Transverse colon (tissue), 4 donors: ENCODE data around the gene C4orf54. TPM values are rescaled to one million over a fixed set of nuclear protein-coding genes. Genes with fewer than 3 reads are reported as not detected.

ENCODE experiments used
- DNase-seq: peaks from one replicate; pipeline ENCODE4 v3.0.0-alpha.2; 2019
- H3K27ac ChIP-seq, 4 donors: fragments of 200-600 bp; sonication (generic); 2 replicates each; pipeline ENCODE4 v1.5.1; 2016 to 2018; ENCODE audit warnings: inconsistent platforms in 4 of 4
- H3K27me3 ChIP-seq: fragments of 200-600 bp; sonication (generic); 2 replicates; pipeline ENCODE4 v1.5.1; 2017; ENCODE audit warnings: inconsistent platforms
- H3K36me3 ChIP-seq, 4 donors: fragments of 200-600 bp; sonication (generic); 2 replicates each; pipeline ENCODE4 v1.5.1; 2017 to 2019; ENCODE audit warnings: inconsistent platforms in 4 of 4
- H3K4me1 ChIP-seq, 4 donors: fragments of 200-600 bp; sonication (generic); 2 replicates each; pipeline ENCODE4 v1.5.1; 2017 to 2020; ENCODE audit warnings: inconsistent platforms in 4 of 4
- H3K4me3 ChIP-seq, 4 donors: fragments of 200-600 bp; sonication (generic); 1 replicate in 1 of 4; 2 replicates in 3 of 4; pipeline versions ENCODE4 v1.5.1 to v1.6.1; 2017 to 2019; ENCODE audit warnings: inconsistent platforms in 4 of 4
- H3K9me3 ChIP-seq, 2 donors: fragments of 200-600 bp; sonication (generic); 2 replicates each; pipeline ENCODE4 v1.5.1; 2017 to 2019; ENCODE audit warnings: inconsistent platforms in 2 of 2
- EP300 ChIP-seq: sonication (generic); formaldehyde crosslinking; IDR thresholded peaks from one replicate; pipeline ENCODE4 v1.6.1; 2017; ENCODE audit warnings: antibody characterized with exemption, low read depth
- POLR2A ChIP-seq: fragments of 450-650 bp; IDR thresholded peaks from one replicate; pipeline ENCODE4 v1.6.1; 2016; ENCODE audit warnings: antibody characterized with exemption, mild to moderate bottlenecking, moderate library complexity
- POLR2AphosphoS5 ChIP-seq, 3 donors: sonication (generic); formaldehyde crosslinking; IDR thresholded peaks; one replicate each; pipeline ENCODE4 v1.6.1; 2016; ENCODE audit warnings: antibody characterized with exemption in 3 of 3
- WGBS, 2 donors: methylation state at CpG; one replicate each; pipeline ENCODE4 v1.1.5; 2018; ENCODE audit warnings: low coverage in 1 of 2; 5-methylcytosine and 5-hydroxymethylcytosine counted together
- in situ Hi-C, 4 donors: fragments of 200-750 bp; cut with MboI; loops; one replicate each; pipeline versions ENCODE4 v1.15.0 to v1.15.1; 2017; ENCODE audit warnings: low sequenced_read_pairs in 3 of 4, low pct_ligation_motif_present in 1 of 4, low pct_unique_long_range_greater_than_20kb in 1 of 4
- intact Hi-C: fragments of 100-400 bp; cut with DNase I; formaldehyde crosslinking; loops from one replicate; pipeline ENCODE4 v1.15.1; 2023; ENCODE audit warnings: low total_unique reads
- total RNA-seq, 4 donors: library from RNA; depleted of rRNA; stranded (reverse); fragments of >200 nt; gene quantifications; one replicate each; pipeline ENCODE4 v1.1.0, GENCODE V29; 2016
- TF ChIP-seq, protein P1 (sequence below), 5 experiments: fragments of 200-600 bp in 3 of 5; fragments of 450-650 bp in 2 of 5; sonication (generic) in 3 of 5; IDR thresholded peaks; 1 replicate in 2 of 5; 2 replicates in 3 of 5; pipeline ENCODE4 v1.5.1; 2016 to 2017; ENCODE audit warnings: antibody characterized with exemption in 5 of 5, inconsistent platforms in 3 of 5, mild to moderate bottlenecking in 2 of 5, moderate library complexity in 1 of 5

C4orf54 gene
- not detected for total RNA-seq

DNA sequence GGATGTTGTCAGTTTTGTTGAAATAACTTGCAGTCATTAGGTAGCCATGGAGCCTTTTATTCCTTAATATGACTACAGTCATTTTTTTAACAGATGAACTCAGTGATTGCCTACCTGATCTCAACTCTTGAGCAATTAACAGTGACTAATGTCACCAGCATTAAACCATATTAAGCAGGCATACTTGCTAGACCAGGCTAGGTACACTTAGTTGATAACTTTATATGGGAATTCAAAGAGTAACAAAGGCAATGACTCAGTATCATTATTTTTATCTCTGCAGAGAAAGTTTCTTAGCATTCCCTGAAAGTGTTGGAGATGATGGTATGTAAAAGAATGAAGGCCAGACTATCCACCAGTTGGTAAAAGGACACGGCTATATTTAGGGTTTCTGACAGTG, at the start of gene C4orf54:
Gene C4orf54 (minus strand): TSS at position 31 of the 400 bp plus-strand sequence. CDS start 3,180 bp downstream, outside the sequence.
- H3K4me3 ChIP-seq = no peak within 1 kb of the TSS
- no peak for TF ChIP-seq POLR2A
- no peak for TF ChIP-seq POLR2AphosphoS5 (IDR thresholded peaks at IDR 0.05)
- TF ChIP-seq, protein P1, sequence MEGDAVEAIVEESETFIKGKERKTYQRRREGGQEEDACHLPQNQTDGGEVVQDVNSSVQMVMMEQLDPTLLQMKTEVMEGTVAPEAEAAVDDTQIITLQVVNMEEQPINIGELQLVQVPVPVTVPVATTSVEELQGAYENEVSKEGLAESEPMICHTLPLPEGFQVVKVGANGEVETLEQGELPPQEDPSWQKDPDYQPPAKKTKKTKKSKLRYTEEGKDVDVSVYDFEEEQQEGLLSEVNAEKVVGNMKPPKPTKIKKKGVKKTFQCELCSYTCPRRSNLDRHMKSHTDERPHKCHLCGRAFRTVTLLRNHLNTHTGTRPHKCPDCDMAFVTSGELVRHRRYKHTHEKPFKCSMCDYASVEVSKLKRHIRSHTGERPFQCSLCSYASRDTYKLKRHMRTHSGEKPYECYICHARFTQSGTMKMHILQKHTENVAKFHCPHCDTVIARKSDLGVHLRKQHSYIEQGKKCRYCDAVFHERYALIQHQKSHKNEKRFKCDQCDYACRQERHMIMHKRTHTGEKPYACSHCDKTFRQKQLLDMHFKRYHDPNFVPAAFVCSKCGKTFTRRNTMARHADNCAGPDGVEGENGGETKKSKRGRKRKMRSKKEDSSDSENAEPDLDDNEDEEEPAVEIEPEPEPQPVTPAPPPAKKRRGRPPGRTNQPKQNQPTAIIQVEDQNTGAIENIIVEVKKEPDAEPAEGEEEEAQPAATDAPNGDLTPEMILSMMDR (IDR thresholded peaks at IDR 0.05) = no peak
- no peak for TF ChIP-seq EP300
- peaks cover 0 to 5% (median 0%) of the 10 kb centered on the region in 4 donors for H3K4me1 ChIP-seq
- intact Hi-C loops = no loop called here
- no peaks in the 10 kb centered on the region for H3K27me3 ChIP-seq
- no peak within 1 kb of the TSS for H3K27ac ChIP-seq
- no peaks in the 10 kb centered on the region for H3K36me3 ChIP-seq
- in situ Hi-C loops = no loop called here
- 64 to 73% methylated on average over 1 of the region's 1 CpG for WGBS, 2 donors
- DNase-seq = no peak
- H3K9me3 ChIP-seq = no peaks in the 10 kb centered on the region

DNA sequence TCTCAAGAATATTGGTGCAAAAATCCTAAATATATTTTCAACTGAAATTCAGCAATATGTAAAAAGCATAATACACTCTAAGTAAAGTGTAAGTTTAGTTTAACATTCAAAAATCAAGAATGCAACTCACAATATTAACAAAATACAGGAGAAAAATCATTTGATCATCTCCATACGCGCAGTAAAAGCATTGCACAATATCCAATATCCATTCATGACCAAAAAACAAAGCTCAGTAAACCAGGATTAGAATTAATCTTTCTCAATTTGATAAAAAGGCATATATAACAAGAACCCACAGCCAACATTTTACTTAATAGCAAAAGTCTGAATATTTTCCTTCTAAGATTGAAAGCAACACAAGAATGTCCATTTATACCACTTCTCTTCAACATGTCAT, 48.3 kb upstream of the C4orf54 start:
- no peak overlapping the region for H3K27ac ChIP-seq
- no peak for DNase-seq
- H3K36me3 ChIP-seq = no peaks in the 10 kb centered on the region
- H3K9me3 ChIP-seq = no peaks in the 10 kb centered on the region
- intact Hi-C loops (no loop called here), in situ Hi-C loops (no loop called here)
- H3K27me3 ChIP-seq = no peaks in the 10 kb centered on the region
- no peak for TF ChIP-seq POLR2AphosphoS5 (IDR thresholded peaks at IDR 0.05)
- no peak for TF ChIP-seq POLR2A
- TF ChIP-seq, protein P1 (IDR thresholded peaks at IDR 0.05) = no peak
- TF ChIP-seq EP300 = no peak
- no peaks in the 10 kb centered on the region for H3K4me1 ChIP-seq
- no peak overlapping the region for H3K4me3 ChIP-seq
- 94 to 97% methylated on average over 2 of the region's 2 CpGs for WGBS, 2 donors

DNA sequence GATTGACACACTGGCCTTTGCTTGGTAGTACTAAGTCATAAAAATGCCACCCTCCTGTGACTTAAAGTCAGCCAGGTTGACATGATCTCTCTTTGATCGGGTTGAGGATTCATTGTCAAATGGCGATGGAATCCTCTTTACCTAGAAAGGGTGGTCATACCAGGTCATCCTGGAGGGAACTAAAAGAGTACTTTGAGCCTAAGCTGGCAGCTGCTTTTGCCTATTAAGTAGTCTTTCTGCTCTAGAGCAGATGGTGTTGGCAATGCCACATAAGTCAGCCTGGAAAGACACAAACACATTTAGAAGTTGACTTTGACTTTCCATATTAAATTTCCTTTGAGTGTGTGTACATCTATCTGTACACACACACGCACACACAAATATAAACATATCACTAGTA, 39.2 kb upstream of the C4orf54 start:
- intact Hi-C loops (no loop called here), in situ Hi-C loops (no loop called here)
- no peaks in the 10 kb centered on the region for H3K27me3 ChIP-seq
- no peak overlapping the region for H3K4me3 ChIP-seq
- no peaks in the 10 kb centered on the region for H3K9me3 ChIP-seq
- no peaks in the 10 kb centered on the region for H3K36me3 ChIP-seq
- no peak for DNase-seq
- 59 to 78% methylated on average over 3 of the region's 3 CpGs for whole genome bisulfite sequencing, 2 donors
- H3K4me1 ChIP-seq = no peaks in the 10 kb centered on the region
- no peak for TF ChIP-seq POLR2AphosphoS5 (IDR thresholded peaks at IDR 0.05)
- TF ChIP-seq, protein P1 (IDR thresholded peaks at IDR 0.05) = no peak
- TF ChIP-seq POLR2A = no peak
- TF ChIP-seq EP300 = no peak
- H3K27ac ChIP-seq = no peak overlapping the region

DNA sequence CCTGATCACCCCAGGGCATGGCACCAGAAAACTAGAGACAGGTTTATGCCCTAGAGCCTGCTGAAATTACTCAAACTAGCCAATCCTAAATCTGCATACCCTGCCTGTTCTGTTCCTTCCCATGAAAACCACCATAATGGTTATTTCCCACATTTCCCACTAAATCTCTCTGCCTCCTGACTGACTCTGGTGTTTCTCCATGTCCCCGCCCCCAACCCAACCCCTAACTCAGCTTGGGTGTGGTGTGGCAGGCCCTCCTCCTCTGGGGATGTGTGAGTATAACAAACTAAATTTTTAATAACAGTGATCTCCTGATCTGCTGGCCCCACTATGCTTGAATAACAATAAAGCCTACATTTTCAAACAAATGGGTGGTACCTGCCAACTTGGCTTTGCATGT, 35.5 kb upstream of the C4orf54 start:
- in situ Hi-C loops (no loop called here), intact Hi-C loops (no loop called here)
- no peak overlapping the region for H3K4me3 ChIP-seq
- no peaks in the 10 kb centered on the region for H3K36me3 ChIP-seq
- no peak for DNase-seq
- TF ChIP-seq POLR2AphosphoS5 (IDR thresholded peaks at IDR 0.05) (no peak), EP300 (no peak), POLR2A (no peak)
- TF ChIP-seq, protein P1 (IDR thresholded peaks at IDR 0.05) = no peak
- 40 to 92% methylated on average over 1 of the region's 1 CpG for WGBS, 2 donors
- H3K9me3 ChIP-seq = no peaks in the 10 kb centered on the region
- no peaks in the 10 kb centered on the region for H3K4me1 ChIP-seq
- no peaks in the 10 kb centered on the region for H3K27me3 ChIP-seq
- no peak overlapping the region for H3K27ac ChIP-seq
